ENCODE data around the gene METTL6.

METTL6 gene

DNA sequence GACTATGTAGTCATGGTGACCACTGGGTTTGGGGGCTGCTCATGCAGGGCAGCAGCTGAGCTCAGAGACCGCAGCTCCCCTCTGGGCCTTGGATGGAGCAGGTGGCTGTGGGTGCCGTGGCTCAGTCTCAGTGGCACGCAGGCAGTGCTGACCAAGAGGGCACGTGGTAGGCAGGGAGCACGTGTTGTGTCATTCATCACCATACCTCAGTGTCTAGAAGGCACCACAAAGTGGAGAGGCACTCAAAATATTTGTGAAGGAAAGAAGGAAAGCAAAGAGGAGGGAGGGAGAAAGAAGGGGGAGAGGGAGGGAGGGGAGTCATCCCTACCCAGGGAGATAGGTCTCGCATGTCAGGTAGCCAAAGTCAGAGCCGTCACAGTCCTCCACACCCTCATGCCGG, 26.2 kb upstream of the METTL6 start:
- H3K4me3 ChIP-seq = no peak overlapping the region
- no peak overlapping the region for H3K9ac ChIP-seq
- H3K4me2 ChIP-seq = no peak overlapping the region
- TF ChIP-seq Cebpa-rat (IDR thresholded peaks at IDR 0.05) = no peak
- no peaks in the 10 kb centered on the region for H4K20me1 ChIP-seq
- H3K4me1 ChIP-seq = peaks cover 0 to 24% (median 14%) of the 10 kb centered on the region in 10 experiments; a peak in 15 of 20 replicates
- H3K36me3 ChIP-seq = peaks cover 0 to 20% (median 0%) of the 10 kb centered on the region in 11 experiments; a peak in 4 of 22 replicates
- no peaks in the 10 kb centered on the region for H3K27me3 ChIP-seq
- H3K27ac ChIP-seq = no peak overlapping the region
- H3K9me3 ChIP-seq (replicated peaks in 1 of 11) = peaks cover 6 to 12% (median 7%) of the 10 kb centered on the region in 11 experiments; a peak in 17 of 22 replicates

DNA sequence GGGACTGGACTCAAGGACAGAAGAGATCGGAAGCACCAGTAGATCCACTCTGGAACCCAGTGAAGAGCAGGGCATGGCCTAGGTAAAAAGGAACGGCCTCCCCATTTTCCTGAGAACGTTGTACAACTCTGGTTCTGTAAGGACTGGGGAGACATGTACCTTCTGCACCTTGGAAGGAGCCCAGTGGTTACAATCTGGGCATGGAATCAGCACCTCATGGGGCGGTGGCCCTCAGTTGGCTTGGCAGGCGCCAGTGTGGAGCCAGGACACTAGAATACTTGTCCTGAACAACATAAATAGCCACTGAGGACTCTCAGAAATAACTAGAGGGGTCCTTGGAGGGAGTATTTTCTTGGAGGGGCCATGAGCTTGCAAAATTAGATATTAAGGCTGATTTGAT, 25.6 kb upstream of the METTL6 start:
- peaks cover under 1 to 6% (median 1%) of the 10 kb centered on the region in 11 experiments; a peak in 15 of 22 replicates for H3K9me3 ChIP-seq (replicated peaks in 1 of 11)
- no peak for TF ChIP-seq Cebpa-rat (IDR thresholded peaks at IDR 0.05)
- no peaks in the 10 kb centered on the region for H4K20me1 ChIP-seq
- no peaks in the 10 kb centered on the region for H3K27me3 ChIP-seq
- peaks cover 0 to 16% (median 0%) of the 10 kb centered on the region in 11 experiments; a peak in 4 of 22 replicates for H3K36me3 ChIP-seq
- peaks cover 0 to 18% (median 10%) of the 10 kb centered on the region in 10 experiments; a peak in 14 of 20 replicates for H3K4me1 ChIP-seq
- H3K4me2 ChIP-seq = no peak overlapping the region
- no peak overlapping the region for H3K9ac ChIP-seq
- no peak overlapping the region for H3K4me3 ChIP-seq
- 0 out of 22 replicates have a peak overlapping the region, but pooled peaks of 1 of the 11 experiments have one; percentile 10 for H3K27ac ChIP-seq

- no peaks in the 10 kb centered on the region for H4K20me1 ChIP-seq
- no peaks in the 10 kb centered on the region for H3K9me3 ChIP-seq (replicated peaks in 1 of 11)
- H3K4me1 ChIP-seq = peaks cover 0 to 17% (median 9%) of the 10 kb centered on the region in 10 experiments; a peak in 11 of 20 replicates
- no peak overlapping the region for H3K4me2 ChIP-seq
- peaks cover 0 to 16% (median 0%) of the 10 kb centered on the region in 11 experiments; a peak in 4 of 22 replicates for H3K36me3 ChIP-seq
- 0 out of 22 replicates have a peak overlapping the region, but pooled peaks of 1 of the 11 experiments have one; percentile 10 for H3K27ac ChIP-seq
- H3K27me3 ChIP-seq = no peaks in the 10 kb centered on the region
- TF ChIP-seq Cebpa-rat (IDR thresholded peaks at IDR 0.05) = no peak
- H3K4me3 ChIP-seq = no peak overlapping the region
- no peak overlapping the region for H3K9ac ChIP-seq
Observed at GRCh38 chr3:15452156-15452555, 24.8 kb upstream of the METTL6 start.

GRCh38 chr3:15451216-15452113, 24.1 kb upstream of the METTL6 start:
- Histone ChIP-seq H3K9me3 (replicated peaks in 1 of 11) (no peaks in the 10 kb centered on the region), H3K4me1 (peaks cover 0 to 17% (median 9%) of the 10 kb centered on the region in 10 experiments; a peak in 11 of 20 replicates), H3K4me2 (no peak overlapping the region), H3K9ac (no peak overlapping the region), H3K36me3 (peaks cover 0 to 16% (median 0%) of the 10 kb centered on the region in 11 experiments; a peak in 4 of 22 replicates), H4K20me1 (no peaks in the 10 kb centered on the region), H3K27me3 (no peaks in the 10 kb centered on the region), H3K4me3 (no peak overlapping the region), H3K27ac (no peak overlapping the region)
- TF ChIP-seq Cebpa-rat (IDR thresholded peaks at IDR 0.05) = no peak

GRCh38 chr3:15450438-15451215, 23.3 kb upstream of the METTL6 start:
- Histone ChIP-seq H3K27ac (no peak overlapping the region), H3K9me3 (replicated peaks in 1 of 11) (no peaks in the 10 kb centered on the region), H3K4me2 (peak overlapping the region in 3 of 11 experiments; percentile 18 to 36 (median 25); a peak in 2 of 22 replicates), H3K4me1 (peaks cover 0 to 17% (median 9%) of the 10 kb centered on the region in 10 experiments; a peak in 11 of 20 replicates), H3K4me3 (no peak overlapping the region), H3K36me3 (peaks cover 0 to 19% (median 4%) of the 10 kb centered on the region in 11 experiments; a peak in 7 of 22 replicates), H3K9ac (no peak overlapping the region), H4K20me1 (no peaks in the 10 kb centered on the region), H3K27me3 (no peaks in the 10 kb centered on the region)
- no peak for TF ChIP-seq Cebpa-rat (IDR thresholded peaks at IDR 0.05)

- Histone ChIP-seq H3K9ac (no peak overlapping the region), H3K4me2 (peak overlapping the region in 3 of 11 experiments; percentile 18 to 36 (median 25); a peak in 6 of 22 replicates), H3K36me3 (peaks cover 0 to 23% (median 8%) of the 10 kb centered on the region in 11 experiments; a peak in 13 of 22 replicates), H3K4me1 (peaks cover 0 to 17% (median 8%) of the 10 kb centered on the region in 10 experiments; a peak in 11 of 20 replicates), H3K4me3 (no peak overlapping the region), H3K27ac (peak overlapping the region in 1 of 11 experiments; percentile 23; a peak in 3 of 22 replicates), H3K27me3 (no peaks in the 10 kb centered on the region), H3K9me3 (replicated peaks in 1 of 11) (no peaks in the 10 kb centered on the region), H4K20me1 (no peaks in the 10 kb centered on the region)
- TF ChIP-seq Cebpa-rat (IDR thresholded peaks at IDR 0.05) = no peak
Observed at GRCh38 chr3:15449489-15450224, 22.3 kb upstream of the METTL6 start.

DNA sequence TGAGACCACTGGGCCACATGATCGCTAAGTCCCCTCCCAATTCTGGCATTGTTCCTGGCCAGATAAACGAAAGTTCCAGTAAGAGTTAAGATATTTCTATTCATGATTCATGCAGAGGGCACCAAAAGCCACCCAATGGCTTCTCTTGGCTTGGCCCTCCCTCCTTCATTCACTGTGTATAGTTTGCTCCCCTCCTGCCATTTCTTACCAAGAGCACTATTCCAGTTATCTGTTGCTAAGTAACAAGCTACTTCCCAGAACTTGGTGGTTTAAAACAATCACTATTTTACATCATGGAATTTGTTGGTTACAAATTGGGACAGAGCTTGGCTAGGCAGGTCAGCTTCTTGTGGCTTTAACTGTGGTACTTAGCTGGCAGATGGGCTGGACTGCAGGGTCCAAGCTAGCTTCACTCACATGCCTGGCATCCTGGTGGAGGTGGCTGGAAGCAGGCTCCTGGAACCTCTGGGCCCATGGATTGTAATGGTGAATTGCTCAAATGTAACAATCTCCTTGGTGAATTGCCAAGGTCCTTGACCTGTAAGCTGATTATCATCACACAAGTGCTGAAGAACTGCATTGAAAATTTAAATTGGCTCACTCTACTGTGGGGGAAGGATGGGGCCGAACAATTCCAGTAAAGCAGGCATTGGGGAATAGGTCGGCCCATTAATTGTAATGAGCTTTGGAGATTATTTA, 16.6 kb upstream of the METTL6 start:
- H3K4me1 ChIP-seq = peaks cover 0 to 45% (median 18%) of the 10 kb centered on the region in 10 experiments; a peak in 12 of 20 replicates
- H3K9me3 ChIP-seq (replicated peaks in 1 of 11) = no peaks in the 10 kb centered on the region
- peaks cover 42 to 68% (median 61%) of the 10 kb centered on the region in 11 experiments for H3K36me3 ChIP-seq
- H4K20me1 ChIP-seq = peaks cover 0 to 27% (median 0%) of the 10 kb centered on the region in 11 experiments; a peak in 4 of 22 replicates
- H3K27ac ChIP-seq = peak overlapping the region in 1 of 11 experiments; percentile 19; a peak in 1 of 22 replicates
- TF ChIP-seq Cebpa-rat (IDR thresholded peaks at IDR 0.05) = no peak
- H3K9ac ChIP-seq = no peak overlapping the region
- H3K4me3 ChIP-seq = no peak overlapping the region
- no peaks in the 10 kb centered on the region for H3K27me3 ChIP-seq
- H3K4me2 ChIP-seq = 0 out of 22 replicates have a peak overlapping the region, but pooled peaks of 1 of the 11 experiments have one; percentile 1
